Measurements from ENCODE around the gene COL9A3. TPM values are rescaled to one million over a fixed set of nuclear protein-coding genes. Genes with fewer than 3 reads are reported as not detected.
A peak's percentile ranks its signal among the peaks of the same experiment; 100 is the strongest.

The COL9A3 gene
- polyA plus RNA-seq, 3 donors = 13.9 to 30.0 (median 22.4) TPM

GRCh38 chr20:62776692-62777527, 39.9 kb upstream of the COL9A3 start:
- no peak for DNase-seq

- DNase-seq = no peak
These were observed 39.4 kb upstream of the COL9A3 start for GRCh38 chr20:62777528-62777830.

GRCh38 chr20:62778058-62778457, 38.8 kb upstream of the COL9A3 start:
- DNase-seq = no peak

GRCh38 chr20:62778601-62779416, 38.0 kb upstream of the COL9A3 start:
- no peak for DNase-seq

GRCh38 chr20:62779417-62779685, 37.5 kb upstream of the COL9A3 start:
- DNase-seq = no peak

- no peak for DNase-seq
These were observed 36.6 kb upstream of the COL9A3 start for GRCh38 chr20:62780204-62780603.

- no peak for DNase-seq
These were observed 36.2 kb upstream of the COL9A3 start for GRCh38 chr20:62780696-62781095.

- no peak for DNase-seq
These were observed 34.5 kb upstream of the COL9A3 start for GRCh38 chr20:62782149-62782892.

GRCh38 chr20:62782893-62783278, 34.0 kb upstream of the COL9A3 start:
- DNase-seq = no peak

- DNase-seq = no peak
These were observed 32.4 kb upstream of the COL9A3 start for GRCh38 chr20:62784497-62784896.

GRCh38 chr20:62785393-62785792, 31.5 kb upstream of the COL9A3 start:
- no peak for DNase-seq

- peak; percentile 73 for DNase-seq
These were observed 30.7 kb upstream of the COL9A3 start for GRCh38 chr20:62786157-62786556.

- no peak for DNase-seq
These were observed 29.5 kb upstream of the COL9A3 start for GRCh38 chr20:62787321-62787720.

GRCh38 chr20:62787866-62788265, 29.0 kb upstream of the COL9A3 start:
- no peak for DNase-seq

- DNase-seq = no peak
These were observed 28.2 kb upstream of the COL9A3 start for GRCh38 chr20:62788607-62789006.

- DNase-seq = no peak
These were observed 26.8 kb upstream of the COL9A3 start for GRCh38 chr20:62790075-62790474.

- DNase-seq = peak; percentile 90
These were observed 25.3 kb upstream of the COL9A3 start for GRCh38 chr20:62791301-62792181.

GRCh38 chr20:62792182-62792939, 24.5 kb upstream of the COL9A3 start:
- DNase-seq = no peak

GRCh38 chr20:62792940-62793756, 23.7 kb upstream of the COL9A3 start:
- no peak for DNase-seq

GRCh38 chr20:62793757-62794006, 23.2 kb upstream of the COL9A3 start:
- no peak for DNase-seq

All from renal pelvis (tissue), 4 donors.